ENCODE measurements around the gene ERCC6L.
"Not testable (repeated sequence)": the region's sequence is repeated elsewhere in the genome, so short reads cannot be mapped to it uniquely, and the experiment has no call there.

Gene ERCC6L

DNA sequence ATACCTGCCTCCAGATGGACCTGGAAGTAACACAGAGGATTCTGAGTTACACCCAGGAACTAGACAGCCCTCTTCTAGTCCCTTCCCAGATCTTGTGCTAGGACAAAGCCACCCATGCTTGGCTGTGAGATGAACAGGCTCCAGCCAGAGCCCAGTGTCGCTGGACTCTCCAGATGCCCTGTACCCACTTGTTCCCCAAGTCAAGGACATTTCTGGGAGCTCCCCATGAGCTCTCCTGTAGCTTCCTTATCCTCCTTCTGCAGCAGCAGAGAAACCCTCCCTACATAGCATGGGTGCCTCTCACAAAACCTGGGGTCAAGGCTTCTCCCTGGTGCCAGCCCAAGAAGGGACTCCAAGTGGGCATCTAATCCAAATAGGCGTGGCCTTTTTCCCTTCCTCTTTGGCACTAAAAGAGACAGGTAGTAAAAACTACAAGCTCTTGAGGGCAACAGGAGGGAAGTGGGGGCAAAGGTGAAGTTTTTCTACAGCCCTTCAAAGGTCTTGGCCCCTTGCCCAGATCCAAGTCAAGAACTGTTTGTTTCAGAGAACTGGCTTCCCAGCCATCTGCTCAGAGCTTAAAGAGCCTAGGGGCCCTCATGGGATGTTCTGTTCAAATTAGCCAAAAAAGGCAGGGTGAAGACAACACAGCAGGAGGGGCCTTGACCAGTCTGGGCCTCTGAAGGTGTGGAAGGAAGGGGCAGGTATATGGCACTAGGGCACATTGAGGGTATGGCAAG is 8.5 kb upstream of the ERCC6L start:
- DNase-seq, result no peak

DNA sequence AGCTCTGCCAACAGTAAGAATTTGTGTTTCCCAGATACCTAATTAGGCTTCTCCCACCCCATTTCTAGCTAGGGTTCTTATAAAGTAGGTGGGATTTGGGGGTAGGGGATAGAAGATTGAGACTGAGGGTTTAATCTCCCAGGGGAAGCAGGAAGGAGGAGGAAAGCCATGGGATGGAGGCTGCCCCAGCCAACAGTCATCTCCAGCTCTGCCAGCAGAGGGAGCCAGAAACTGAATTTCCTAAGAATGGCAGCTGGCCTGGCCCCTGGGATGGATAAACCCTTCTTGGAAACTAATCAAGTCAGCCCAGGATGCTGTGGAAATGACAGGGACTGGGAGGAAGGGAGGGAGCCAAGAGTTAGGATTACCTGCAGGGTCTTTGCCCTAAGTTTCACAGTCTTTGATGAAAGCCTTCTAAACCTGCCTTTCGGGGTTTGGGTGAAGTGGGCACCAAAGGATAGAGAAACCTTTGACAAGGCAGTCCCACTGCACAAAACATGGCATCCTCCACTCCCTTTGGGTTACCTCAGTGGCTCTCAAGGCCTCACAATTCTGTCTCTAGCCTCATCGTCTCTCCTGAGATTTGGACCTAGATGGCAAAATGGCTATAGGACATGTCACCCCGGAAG is 6.7 kb upstream of the ERCC6L start:
- DNase-seq, result peak; percentile 47

DNA sequence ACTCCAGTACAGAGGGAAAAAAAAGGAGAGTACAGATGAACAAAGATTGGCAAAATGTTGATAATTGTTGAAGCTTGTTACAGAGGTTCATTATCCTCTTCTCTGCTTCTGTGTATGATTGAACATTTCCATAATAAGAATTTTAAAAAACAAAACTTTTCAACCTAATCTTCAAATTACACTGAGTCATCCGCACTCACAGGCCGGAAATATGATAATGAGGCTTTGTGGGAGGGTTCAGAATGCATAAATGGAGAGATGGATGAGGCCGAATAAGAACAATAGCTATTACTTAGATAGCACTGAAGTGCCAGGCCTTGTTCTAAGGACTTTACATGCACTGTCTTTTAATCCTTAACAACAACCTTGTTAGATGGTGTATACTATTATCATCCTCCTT is 4.6 kb upstream of the ERCC6L start:
- no peak for DNase-seq

DNA sequence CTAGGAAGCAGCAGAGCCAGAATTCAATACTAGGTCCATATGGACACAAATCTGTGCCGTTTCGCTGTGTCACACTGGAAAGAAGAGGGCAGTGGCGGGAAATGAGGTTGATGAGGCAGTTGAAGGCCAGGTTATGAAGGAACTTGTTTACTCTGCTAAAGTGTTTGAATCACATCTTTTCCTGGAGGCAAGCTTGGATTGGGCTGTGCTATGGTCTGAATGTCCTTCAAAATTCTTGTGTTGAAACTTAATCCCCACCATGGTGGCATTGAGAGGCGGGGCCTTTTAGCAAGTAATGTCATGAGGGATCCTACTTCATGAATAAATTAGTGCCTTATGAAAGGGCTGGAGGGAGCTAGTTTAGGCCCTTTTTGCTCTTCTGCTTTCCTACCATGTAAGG is 2.1 kb upstream of the ERCC6L start:
- no peak for DNase-seq

DNA sequence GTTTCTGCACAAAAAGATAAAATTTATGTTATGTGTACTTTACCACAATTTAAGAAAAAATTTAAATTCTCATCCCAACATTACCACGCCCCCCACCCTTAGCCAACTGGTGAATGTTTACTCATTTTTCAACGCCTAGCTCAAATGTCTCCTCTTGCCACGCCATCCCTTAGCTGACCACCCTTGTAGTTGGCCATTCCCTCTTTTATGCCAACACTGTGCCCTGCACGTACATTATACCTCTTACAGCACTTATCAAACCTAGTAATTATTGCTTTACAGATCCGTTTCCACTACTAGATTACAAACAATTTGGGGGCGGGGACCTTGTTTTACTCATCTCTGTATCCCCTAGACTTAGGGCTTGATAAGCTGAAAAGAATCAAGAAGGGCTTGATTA is 644 bp downstream of the ERCC6L start:
- DNase-seq, result no peak

DNA sequence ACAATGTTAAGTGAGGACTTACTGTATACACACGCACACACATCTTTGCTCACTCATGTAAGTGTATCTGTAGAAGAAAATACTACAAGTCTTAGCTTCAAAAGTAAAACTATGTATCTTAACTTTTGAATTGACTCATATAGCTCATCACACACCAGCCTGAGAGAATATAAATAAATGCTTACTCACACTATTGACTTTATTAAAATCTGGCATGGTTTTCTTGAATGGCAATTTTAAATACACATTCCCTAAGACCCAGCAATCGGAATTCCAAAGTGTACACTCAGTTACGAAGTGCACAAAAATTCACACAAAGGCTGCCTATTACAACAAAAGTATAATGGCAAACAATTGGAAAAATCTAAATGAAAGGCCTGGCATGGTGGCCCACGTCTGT is 2.0 kb downstream of the ERCC6L start:
- no peak for DNase-seq

DNA sequence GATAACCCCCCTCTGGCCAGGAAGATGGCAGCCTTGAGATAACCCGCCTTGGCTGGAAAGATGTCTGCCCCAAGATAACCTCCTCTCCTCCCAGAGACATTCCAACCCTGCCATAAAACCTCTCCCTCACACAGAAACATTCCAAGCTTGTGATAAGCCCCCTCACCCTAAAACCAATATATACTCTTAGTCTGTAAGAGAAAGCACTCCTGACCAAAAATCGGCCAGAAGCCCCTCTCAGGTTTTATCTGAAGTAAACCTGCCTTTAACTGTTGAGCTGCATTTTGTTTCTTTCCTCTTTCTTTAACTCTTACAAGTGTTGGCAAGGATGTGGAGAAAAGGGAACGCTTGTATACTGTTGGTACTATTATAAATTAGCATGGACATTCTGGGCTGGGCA is 8.5 kb downstream of the ERCC6L start:
- no peak for DNase-seq

DNA sequence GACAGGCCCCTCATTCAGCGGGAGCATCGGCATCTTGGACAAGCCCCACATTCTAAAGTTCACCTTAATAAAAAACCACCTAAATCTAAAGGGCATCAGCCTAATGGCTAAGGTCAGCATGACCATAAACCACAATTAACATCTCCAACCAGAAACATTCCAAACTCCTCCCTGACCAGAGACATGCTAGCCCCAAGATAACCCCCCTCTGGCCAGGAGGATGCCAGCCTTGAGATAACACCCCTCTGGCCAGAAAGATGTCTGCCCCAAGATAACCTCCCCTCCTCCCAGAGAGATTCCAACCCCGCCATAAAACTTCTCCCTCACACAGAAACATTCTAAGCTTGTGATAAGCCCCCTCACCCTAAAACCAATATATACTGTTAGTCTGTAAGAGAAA is 18.5 kb downstream of the ERCC6L start:
- not testable (repeated sequence) for DNase-seq

DNA sequence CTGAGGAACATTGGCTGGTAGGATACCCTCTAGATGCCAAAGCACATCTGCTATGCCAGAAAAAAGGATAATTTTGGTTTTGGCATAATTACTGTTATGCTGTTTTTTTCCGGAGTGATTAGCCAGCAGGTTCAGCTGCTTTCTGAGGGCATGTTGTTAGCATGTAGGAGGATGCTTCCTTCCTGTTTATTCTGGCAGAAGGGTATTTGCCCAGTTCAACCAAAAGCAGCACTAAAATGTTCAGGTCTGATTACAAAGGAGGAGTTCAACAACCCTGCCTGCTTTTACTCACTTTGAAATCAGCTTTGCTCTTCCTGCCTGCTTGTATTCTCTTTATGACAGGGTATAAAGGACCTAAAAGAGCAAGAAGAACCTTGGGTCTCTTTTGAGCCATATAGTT is 21.9 kb downstream of the ERCC6L start:
- DNase-seq, result no peak

DNA sequence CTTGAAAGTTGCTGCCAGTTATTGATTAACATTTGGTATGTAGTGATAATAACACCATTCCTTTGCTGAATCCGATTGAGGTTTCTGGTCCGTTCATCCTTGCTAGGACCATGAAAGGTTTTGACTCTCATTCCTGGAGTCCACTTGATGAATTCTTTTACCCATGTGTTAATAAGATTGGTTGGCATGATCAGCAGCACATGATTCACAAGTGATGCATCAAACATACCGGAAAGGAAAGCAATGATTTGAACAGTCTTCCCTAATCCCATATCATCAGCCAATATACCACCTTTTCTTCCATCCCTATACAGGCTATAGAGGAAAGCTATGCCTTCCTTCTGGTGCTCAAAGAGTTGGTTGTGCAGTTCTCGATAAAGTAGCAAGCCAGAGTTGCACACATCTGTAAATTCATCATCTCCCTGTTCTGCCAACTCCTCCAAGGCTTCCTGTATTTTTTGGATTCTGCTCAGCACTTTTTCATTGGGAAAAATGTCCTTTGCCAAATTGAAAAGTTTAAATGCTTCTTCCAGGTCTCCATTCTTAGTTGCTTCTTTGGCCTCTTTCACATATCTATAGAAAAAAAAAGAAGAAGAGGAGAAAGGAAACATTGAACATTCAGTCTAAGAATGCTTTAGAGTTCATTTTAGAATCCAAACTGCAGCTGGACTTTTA is 30.6 kb downstream of the ERCC6L start:
- no peak for DNase-seq

DNA sequence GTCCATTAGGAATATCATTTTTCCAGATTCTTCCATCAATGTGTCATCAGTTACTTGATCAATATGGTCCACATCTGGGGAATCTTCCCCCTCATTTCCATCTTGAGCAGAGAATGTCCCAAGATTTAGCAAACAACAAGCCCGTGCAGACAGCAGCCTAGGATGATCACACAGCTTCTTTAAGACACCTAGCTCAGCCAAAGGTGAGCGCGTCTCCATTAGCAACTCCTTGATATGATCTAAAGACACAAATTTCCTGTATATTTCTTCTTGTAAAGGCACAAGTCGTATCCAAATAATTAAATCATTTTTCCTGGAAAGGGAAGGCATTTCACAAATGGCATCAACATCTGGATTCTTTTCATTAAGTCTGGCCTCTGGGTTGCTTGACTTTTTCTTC is 31.5 kb downstream of the ERCC6L start:
- DNase-seq, result no peak

DNA sequence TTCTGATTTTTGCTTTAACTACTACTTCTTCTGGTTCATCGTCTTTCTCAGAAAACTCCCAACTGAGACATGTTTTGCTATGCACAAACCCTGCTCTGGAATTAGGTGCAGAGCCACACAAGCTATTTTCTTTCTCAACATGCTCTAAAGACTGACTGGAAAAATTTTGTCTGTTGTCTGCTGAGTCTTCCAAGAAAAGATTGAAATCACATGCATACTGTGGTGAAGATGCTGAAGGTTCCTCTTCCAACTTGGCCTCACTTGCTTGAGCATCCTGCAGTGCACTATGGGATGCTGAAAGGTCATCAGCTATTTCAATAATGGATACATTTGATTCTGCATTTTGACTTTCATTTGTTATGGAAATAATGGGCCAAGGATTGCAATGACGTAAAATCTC is 33.1 kb downstream of the ERCC6L start:
- no peak for DNase-seq

DNA sequence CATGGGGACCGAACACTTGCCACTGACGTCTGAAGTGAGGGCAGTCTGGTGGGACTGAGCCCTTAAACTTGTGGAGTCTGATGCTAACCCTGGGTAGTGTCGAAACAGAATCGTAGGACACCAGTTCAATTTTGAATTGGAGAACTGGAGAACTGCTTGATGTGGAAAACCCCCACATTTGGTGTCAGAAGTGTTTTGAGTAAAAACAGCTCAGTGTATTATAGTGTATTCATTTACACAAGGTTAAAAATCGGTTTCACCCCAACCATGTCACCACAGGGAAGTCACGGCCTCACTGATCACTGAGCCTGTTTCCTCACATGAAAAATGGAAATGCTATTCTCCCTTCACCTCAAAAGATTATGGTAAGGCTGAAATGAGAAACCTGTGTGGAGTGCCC is 35.4 kb downstream of the ERCC6L start:
- DNase-seq, result no peak

DNA sequence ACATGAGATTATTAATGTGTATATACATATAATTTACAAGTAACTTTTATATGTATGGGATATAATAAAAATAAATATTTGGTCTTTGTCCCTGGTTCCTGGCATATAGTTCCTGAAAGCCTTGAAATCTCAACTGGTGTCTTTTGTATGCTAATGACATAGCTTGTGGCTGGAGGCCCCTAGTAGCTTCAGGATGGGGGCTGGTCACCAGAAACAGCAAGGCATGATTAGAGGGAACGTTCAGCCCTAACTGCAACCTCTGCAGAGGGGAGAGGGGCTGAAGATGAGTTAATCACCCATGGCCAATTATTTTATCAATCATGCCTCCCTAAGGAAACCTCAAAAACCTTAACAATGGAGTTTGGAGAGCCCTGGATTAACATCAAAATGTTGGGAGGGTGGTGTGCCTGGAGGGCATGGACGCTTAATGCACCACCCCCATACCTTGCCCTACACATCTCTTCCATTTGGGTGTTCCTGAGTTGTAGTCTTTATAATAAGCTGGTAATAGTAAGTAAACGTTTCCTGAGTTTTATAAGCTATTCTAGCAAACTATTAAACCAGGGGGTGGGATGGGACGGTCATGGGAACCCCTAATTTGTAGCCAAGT is 35.9 kb downstream of the ERCC6L start:
- no peak for DNase-seq

DNA sequence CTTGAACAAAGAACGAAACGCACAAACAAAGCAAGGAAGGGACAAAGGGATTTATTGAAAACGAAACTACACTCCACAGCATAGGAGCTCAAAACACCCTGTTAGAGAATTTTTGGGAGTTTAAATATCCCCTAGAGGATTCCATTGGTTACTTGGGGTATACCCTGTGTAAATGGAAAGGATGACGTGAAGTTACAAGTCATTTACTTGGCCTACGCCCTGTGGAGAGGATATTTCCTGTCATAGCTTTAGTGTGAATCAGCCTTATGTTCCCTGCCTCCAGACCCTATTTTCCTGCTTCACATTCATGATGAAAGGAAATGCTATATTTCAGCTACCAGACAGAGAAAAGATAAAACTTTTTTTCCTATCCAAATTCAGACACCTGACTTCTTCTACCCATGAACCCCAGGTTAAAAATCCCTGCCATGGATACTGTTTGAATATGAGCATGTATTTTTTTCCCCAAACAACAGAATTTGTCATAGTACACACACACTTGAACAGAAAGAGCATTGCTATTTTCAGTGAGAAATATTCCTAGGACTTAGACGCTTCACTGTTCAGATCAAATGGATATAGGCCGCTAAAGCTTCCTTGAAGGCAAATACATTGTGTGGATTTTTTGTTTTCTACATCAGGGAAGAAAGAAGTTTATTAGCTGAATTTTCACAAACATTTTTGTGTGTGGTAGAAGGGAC is 36.8 kb downstream of the ERCC6L start:
- no peak for DNase-seq

DNA sequence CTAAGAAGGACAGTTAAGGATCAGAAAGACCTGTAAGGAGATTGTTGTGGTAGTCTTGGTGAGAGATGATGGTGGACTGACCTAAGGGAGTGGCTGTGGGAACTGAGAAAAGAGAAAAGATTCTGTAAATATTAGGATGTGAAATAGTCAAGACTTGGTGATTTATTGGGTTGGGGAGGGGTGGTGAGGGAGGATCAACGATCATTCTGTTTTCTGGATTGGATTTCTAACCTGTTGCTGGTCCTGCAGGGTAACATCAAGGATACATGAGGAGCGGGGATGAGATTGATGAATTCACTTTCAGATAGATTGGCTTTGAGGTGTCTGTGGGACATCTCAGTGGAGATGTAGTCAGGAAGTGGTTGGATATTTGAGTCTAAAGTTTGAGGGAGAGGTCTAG is 55.9 kb downstream of the ERCC6L start:
- no peak for DNase-seq

DNA sequence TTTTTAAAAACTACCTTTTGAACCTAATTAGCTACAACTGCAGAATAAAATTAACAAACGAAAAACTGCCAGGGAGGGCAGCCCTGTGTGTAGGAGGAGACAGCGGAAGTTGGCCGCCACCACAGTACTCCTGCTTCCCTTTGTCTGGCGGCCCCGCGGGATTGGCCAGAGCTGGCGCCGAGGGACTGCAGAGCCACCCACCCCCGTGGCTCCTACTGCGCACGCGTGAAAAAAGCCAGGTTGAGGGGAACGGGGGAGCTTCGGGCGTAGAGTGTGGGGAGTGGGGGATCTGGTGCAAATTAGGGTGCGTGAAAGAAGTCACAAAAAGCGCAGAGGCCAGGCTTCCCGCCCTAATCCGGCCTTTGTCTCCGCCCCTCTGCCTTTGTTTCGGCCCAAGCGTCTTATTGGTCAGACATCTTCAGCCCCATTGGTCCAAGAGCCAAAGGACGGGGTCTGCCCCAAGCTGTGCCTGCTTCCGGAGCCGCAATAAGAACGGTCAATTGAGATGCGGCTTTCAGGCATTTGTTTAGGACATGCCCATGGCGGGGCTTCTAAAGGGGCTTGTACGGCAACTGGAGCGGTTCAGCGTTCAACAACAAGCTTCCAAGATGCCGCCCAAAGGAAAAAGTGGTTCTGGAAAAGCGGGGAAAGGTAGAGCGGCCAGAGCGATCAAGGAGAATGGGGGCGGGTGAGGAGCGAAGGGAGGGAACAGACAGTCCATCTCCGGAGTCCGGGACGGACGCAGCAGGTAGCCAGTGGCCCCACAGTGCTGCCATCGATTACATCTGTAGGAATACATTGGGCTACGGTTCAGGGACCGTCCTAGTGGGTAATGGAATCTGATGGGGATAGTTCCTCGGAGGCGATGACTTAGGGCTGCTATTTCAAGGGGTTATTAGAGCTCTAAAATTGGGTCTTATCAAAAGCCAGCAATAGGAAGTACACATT is 57.4 kb downstream of the ERCC6L start, which contains the start of gene PIN4:
PIN4 (plus strand) TSS at position 580 of the 948 bp plus-strand sequence; CDS start at position 609, 29 bp downstream.
- peak; percentile 73 for DNase-seq

DNA sequence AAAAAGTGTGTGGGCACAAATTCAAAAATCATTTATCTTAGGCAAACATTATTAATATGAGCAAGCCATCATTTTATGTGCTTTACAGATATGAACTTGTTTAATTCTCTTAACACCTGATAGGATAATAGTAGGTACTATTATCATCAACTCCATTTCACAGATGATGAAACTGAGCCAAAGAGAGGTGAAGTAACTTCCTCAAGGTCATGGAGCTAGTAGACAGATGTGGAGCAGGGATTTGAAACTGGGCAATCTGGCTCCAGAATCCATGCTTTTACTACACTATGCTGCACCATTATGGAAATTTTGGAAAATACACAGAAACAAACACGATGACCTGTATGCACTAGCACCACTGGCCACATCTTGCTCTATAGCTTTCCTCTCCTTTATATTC is 58.3 kb downstream of the ERCC6L start:
- no peak for DNase-seq

DNA sequence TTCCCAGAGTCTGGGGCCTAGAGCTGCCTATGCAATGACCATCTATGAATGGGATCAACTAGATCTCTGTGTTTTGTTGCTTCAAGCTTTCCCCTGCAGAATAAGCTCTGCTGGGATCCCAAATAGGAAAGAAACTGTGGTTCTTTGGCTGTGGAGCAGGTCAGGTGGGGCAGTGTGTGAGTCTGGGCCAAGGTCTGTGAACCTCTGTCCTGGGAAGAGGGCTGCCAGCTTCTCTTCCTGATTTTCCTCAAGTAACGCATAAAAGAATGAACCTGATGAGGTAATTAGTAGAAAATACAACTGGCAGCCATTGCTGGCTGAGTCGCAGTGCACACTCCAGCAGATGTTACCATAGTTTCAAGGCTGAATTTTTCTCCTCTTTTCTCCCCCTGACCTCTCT is 61.8 kb downstream of the ERCC6L start:
- DNase-seq, result no peak

DNA sequence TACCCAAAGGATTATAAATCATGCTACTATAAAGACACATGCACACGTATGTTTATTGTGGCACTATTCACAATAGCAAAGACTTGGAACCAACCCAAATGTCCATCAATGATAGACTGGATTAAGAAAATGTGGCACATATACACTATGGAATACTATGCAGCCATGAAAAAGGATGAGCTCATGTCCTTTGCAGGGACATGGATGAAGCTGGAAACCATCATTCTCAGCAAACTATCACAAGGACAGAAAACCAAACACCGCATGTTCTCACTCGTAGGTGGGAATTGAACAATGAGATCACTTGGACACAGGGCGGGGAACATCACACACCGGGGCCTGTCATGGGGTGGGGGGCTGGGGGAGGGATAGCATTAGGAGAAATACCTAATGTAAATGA is 62.5 kb downstream of the ERCC6L start:
- DNase-seq, result not testable (repeated sequence)

DNA sequence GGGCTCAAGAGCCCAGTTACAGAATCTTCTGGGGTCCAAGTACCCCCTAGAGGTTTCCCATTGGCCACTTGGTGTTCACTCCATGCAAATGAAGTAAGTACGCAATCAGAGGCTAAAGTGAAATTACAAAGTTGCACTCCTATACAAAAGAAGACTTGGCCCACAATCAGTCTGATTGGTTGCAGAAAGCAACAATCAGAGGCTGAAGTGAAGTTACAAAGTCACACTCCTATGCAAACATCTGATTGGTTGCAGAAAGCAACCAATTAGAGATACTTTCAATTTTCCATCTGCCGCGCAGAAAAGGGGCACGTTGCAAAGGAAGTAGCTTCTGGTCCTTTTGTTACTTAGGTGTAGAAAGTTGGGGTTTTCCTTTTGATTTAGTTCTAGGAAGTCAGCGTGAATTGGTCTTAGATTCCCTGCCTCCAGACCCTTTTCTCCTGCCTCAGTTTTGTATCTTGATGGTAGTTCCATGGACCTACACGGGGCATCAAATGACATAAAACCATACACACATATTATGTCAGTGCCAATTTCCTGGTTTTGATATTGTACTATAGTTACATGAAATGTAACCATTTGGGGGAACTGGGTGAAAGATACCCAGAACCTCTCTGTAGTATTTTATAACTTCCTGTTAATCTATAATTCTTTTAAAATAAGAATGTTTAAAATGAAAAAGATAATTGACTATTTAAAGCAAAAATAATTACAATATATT is 69.7 kb downstream of the ERCC6L start:
- no peak for DNase-seq

All from activated CD4-positive, CD25-positive, alpha-beta regulatory T cell treated with anti-CD3 and anti-CD28 coated beads, Interleukin-2, amount 50 U/mL, for 72 hours (primary cell).